ENCODE measurements around the gene ACAA1. TPM values are rescaled to one million over a fixed set of nuclear protein-coding genes. Genes with fewer than 3 reads are reported as not detected.

Gene ACAA1
- total and polyA plus RNA-seq, 2 of the 4 experiments (the other 2 are of a cell fraction), result 30.8 to 62.4 TPM

GRCh38 chr3:38128303-38128655, 8.6 kb downstream of the ACAA1 start:
- no peak overlapping the region for H3K18ac ChIP-seq (ENCODE audit: low read depth, low read length)
- H3K4me3 ChIP-seq (ENCODE audit: insufficient read depth, low read depth, low read length), result no peak overlapping the region
- no peaks in the 10 kb centered on the region for H3K27me3 ChIP-seq (ENCODE audit: control insufficient read depth, insufficient read depth, low read length)
- no peak overlapping the region for H3K9ac ChIP-seq (ENCODE audit: low read depth, low read length)
- H4K20me1 ChIP-seq (ENCODE audit: insufficient read depth, low read length), result 0 out of 2 replicates have a peak, but pooled peaks cover 2% of the 10 kb centered on the region
- no peaks in the 10 kb centered on the region for H3K9me3 ChIP-seq (ENCODE audit: control insufficient read depth, insufficient read depth, low read length)
- intact Hi-C loops (cut with micrococcal nuclease), result no loop called here
- no peak overlapping the region for H2BK5ac ChIP-seq (ENCODE audit: low read depth, low read length, poor library complexity, severe bottlenecking)
- no peak overlapping the region for H3K4me2 ChIP-seq (ENCODE audit: low read depth, low read length)
- H3K4me1 ChIP-seq (ENCODE audit: control insufficient read depth, insufficient read depth, low read length), result no peaks in the 10 kb centered on the region
- no peak overlapping the region for H3K27ac ChIP-seq (ENCODE audit: insufficient read depth, low read length)
- no peak overlapping the region for H2BK20ac ChIP-seq (ENCODE audit: low read depth, low read length)
- H3K56ac ChIP-seq (ENCODE audit: extremely low read depth, insufficient read depth, low read length), result no peak overlapping the region
- DNase-seq (no peak), ATAC-seq (ENCODE audit: low read depth) (no peak)
- H3K14ac ChIP-seq (replicated peaks; ENCODE audit: low read depth, low read length), result no peak overlapping the region
- H3K79me1 ChIP-seq (ENCODE audit: low read depth in 1 of 2, low read length in 2 of 2), result peaks cover 3 to 24% of the 10 kb centered on the region in 2 experiments; a peak in 3 of 4 replicates
- 0 out of 2 replicates have a peak, but pooled peaks cover 4% of the 10 kb centered on the region for H3K9me1 ChIP-seq (ENCODE audit: insufficient read depth, low read length)
- H3K36me3 ChIP-seq (ENCODE audit: control insufficient read depth, insufficient read depth, low read length), result peaks cover 71% of the 10 kb centered on the region
- H2AFZ ChIP-seq (replicated peaks; ENCODE audit: low read length, poor library complexity), result no peak overlapping the region
- no peak overlapping the region for H4K5ac ChIP-seq (ENCODE audit: low read depth, low read length)
- H4K91ac ChIP-seq (ENCODE audit: insufficient read depth, low read depth, low read length), result no peak overlapping the region
- H4K8ac ChIP-seq (ENCODE audit: low read depth in 2 of 2, low read length in 2 of 2), result no peak overlapping the region
- WGBS, 2 experiments (ENCODE audit: extremely low coverage in 2 of 2, insufficient read length in 1 of 2), result no CpG with 5 or more reads among the region's 1 CpG
- dilution Hi-C loops (cut with HindIII; ENCODE audit: low sequenced_read_pairs, unreplicated experiment), result no loop called here
- H2AK5ac ChIP-seq (ENCODE audit: low read depth, low read length), result no peak overlapping the region
- TF ChIP-seq CTCF (conservative IDR thresholded peaks at IDR 0.05; ENCODE audit: low read depth, low read length), result no peak
- no peak for TF ChIP-seq FOS (IDR thresholded peaks at IDR 0.05; ENCODE audit: low read depth, low read length)
- no peak for TF ChIP-seq CEBPB (IDR thresholded peaks at IDR 0.05; ENCODE audit: low read depth, low read length)
- no peak for TF ChIP-seq POLR2A (IDR thresholded peaks at IDR 0.05; ENCODE audit: low read depth, low read length)
- TF ChIP-seq USF2 (IDR thresholded peaks at IDR 0.05; ENCODE audit: low read depth, low read length), result no peak
- no peak for TF ChIP-seq SMC3 (IDR thresholded peaks at IDR 0.05; ENCODE audit: low read depth, low read length)
- no peak for TF ChIP-seq BHLHE40 (IDR thresholded peaks at IDR 0.05; ENCODE audit: low read depth, low read length)
- TF ChIP-seq ELK1 (IDR thresholded peaks at IDR 0.05; ENCODE audit: borderline replicate concordance, low read depth, low read length), result no peak
- TF ChIP-seq CHD1 (IDR thresholded peaks at IDR 0.05; ENCODE audit: low read depth, low read length), result no peak
- TF ChIP-seq RFX5 (IDR thresholded peaks at IDR 0.05; ENCODE audit: low read depth, low read length), result no peak
- no peak for TF ChIP-seq RAD21 (IDR thresholded peaks at IDR 0.05; ENCODE audit: low read length)
- TF ChIP-seq MAFK (IDR thresholded peaks at IDR 0.05; ENCODE audit: low read depth, low read length), result no peak
- no peak for TF ChIP-seq MAZ (IDR thresholded peaks at IDR 0.05; ENCODE audit: borderline replicate concordance, low read depth, low read length)
- TF ChIP-seq MXI1 (IDR thresholded peaks at IDR 0.05; ENCODE audit: borderline replicate concordance, low read depth, low read length), result no peak
- no peak for TF ChIP-seq RCOR1 (IDR thresholded peaks at IDR 0.05; ENCODE audit: insufficient replicate concordance, low read length)
- TF ChIP-seq NFE2L2 (IDR thresholded peaks at IDR 0.05; ENCODE audit: low read depth, low read length), result no peak
- no TSS peak for BruUV-seq (replicated peaks)
- in situ Hi-C loops (cut with MboI; ENCODE audit: low sequenced_read_pairs), result loop anchor here (10.0 kb wide), 1 partner anchor 217 kb away; the partner anchor contains the start of gene XYLB
- no peak overlapping the region for H2AK9ac ChIP-seq (replicated peaks; ENCODE audit: low read depth, low read length, poor library complexity)
- POLR2A ChIA-PET (ENCODE audit: unreplicated experiment), result no interaction called here
- CTCF ChIA-PET, result no interaction called here
- no peak overlapping the region for H2BK15ac ChIP-seq (ENCODE audit: low read depth, low read length)
- no peak overlapping the region; the same call in 1 of the 2 replicates for H3K23ac ChIP-seq (ENCODE audit: low read depth, low read length)
- H3K4ac ChIP-seq (ENCODE audit: low read depth, low read length), result no peak overlapping the region
- no peak overlapping the region for H2BK120ac ChIP-seq (ENCODE audit: low read depth, low read length)
